Cardiac muscle cell (in vitro differentiated cells and primary cell): ENCODE results near the gene CA10. TPM values are rescaled to one million over a fixed set of nuclear protein-coding genes. Genes with fewer than 3 reads are reported as not detected.

ENCODE experiments used
- DNase-seq, 2 donors: peaks; one replicate each; pipeline versions ENCODE4 v3.0.0 to v3.0.0-alpha.2; 2010 to 2017; ENCODE audit warnings: low read depth in 1 of 2, low spot score in 1 of 2
- H3K27ac ChIP-seq: fragments of 200-600 bp; sonication (generic); 2 replicates; pipeline ENCODE4 v1.5.1; 2016
- H3K27me3 ChIP-seq: fragments of 200-600 bp; sonication (generic); 2 replicates; pipeline ENCODE4 v1.6.0; 2016; ENCODE audit warnings: control low read depth
- H3K36me3 ChIP-seq: fragments of 200-600 bp; sonication (generic); 2 replicates; pipeline ENCODE4 v1.5.1; 2016; ENCODE audit warnings: control low read depth
- H3K4me1 ChIP-seq: fragments of 200-600 bp; sonication (generic); 2 replicates; pipeline ENCODE4 v1.8.1; 2017; ENCODE audit warnings: low read depth, mild to moderate bottlenecking, mixed run types
- H3K4me3 ChIP-seq: fragments of 200-600 bp; sonication (generic); 2 replicates; pipeline ENCODE4 v1.5.1; 2016; ENCODE audit warnings: mild to moderate bottlenecking
- H3K9me3 ChIP-seq: fragments of 200-600 bp; sonication (generic); 2 replicates; pipeline ENCODE4 v1.5.1; 2017; ENCODE audit warnings: low read depth, mild to moderate bottlenecking, control low read depth
- CTCF ChIP-seq: IDR thresholded peaks from 2 replicates; pipeline ENCODE4 v1.5.1; 2012; ENCODE audit warnings: low read depth, mild to moderate bottlenecking, low read length
- polyA plus RNA-seq: library from polyadenylated mRNA; unstranded; fragments of >200 nt; fragmentation: Nextera tagmentation; extraction: Ambion mirVana; gene quantifications from 2 replicates; pipeline ENCODE4 v1.2.1, GENCODE V29; 2016
- total RNA-seq: library from RNA; depleted of rRNA; stranded (reverse); fragments of >200 nt; gene quantifications from 2 replicates; pipeline ENCODE4 v1.2.3, GENCODE V29; 2016

CA10 gene
- total and polyA plus RNA-seq, 2 experiments from 2014 or later, result not detected

DNA sequence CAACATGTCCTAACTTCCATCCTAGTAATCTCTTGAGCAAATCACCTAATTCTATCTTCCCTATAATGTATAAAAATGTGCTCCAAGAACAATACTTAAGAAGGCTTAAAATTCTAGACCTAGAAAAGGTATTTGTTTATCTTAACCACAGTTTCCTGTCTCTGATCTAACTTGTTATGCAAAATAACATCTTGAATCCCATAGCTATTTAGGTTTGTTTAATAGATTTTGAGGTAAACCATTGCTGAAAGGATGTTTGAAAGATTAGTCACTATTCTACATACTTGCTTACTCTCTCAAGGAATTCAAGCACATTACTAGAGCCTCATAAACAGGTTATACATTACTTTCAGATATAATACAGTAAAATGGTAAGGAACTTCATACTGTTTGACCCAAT, 13.0 kb downstream of the CA10 start:
- Histone ChIP-seq H3K9me3 (no peaks in the 10 kb centered on the region), H3K4me3 (no peak overlapping the region), H3K36me3 (no peaks in the 10 kb centered on the region), H3K27me3 (peaks cover 4% of the 10 kb centered on the region), H3K4me1 (no peaks in the 10 kb centered on the region), H3K27ac (no peak overlapping the region)
- no peak for TF ChIP-seq CTCF
- DNase-seq, result no peak

GRCh38 chr17:52143542-52143941, 15.0 kb downstream of the CA10 start:
- H3K36me3 ChIP-seq, result no peaks in the 10 kb centered on the region
- H3K4me3 ChIP-seq, result no peak overlapping the region
- no peaks in the 10 kb centered on the region for H3K27me3 ChIP-seq
- no peaks in the 10 kb centered on the region for H3K4me1 ChIP-seq
- no peak for DNase-seq
- no peak for TF ChIP-seq CTCF
- no peak overlapping the region for H3K27ac ChIP-seq
- H3K9me3 ChIP-seq, result no peaks in the 10 kb centered on the region

DNA sequence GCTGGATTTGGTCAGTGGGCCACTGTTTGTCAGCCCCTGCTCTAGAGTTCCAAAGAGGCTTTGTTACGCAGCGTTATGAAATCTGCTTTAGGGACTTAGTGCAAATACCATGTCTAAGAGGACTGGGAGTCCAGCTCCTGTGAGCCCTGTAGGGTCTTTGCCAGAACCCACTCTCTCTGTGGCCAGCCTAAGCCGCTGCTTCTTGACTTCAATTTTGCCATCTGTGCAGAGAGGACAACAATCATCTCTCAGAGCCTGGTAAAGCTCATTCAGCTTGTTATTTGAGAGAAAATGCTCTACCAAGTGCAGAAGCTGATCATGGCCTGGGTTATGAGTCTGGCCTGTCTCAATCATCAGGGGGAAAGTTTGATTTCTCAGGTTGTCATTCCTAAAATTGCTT, 17.9 kb downstream of the CA10 start:
- Histone ChIP-seq H3K4me1 (peaks cover 5% of the 10 kb centered on the region), H3K9me3 (no peaks in the 10 kb centered on the region), H3K27ac (no peak overlapping the region), H3K27me3 (no peaks in the 10 kb centered on the region), H3K4me3 (no peak overlapping the region), H3K36me3 (no peaks in the 10 kb centered on the region)
- no peak for TF ChIP-seq CTCF
- no peak for DNase-seq

GRCh38 chr17:52138752-52139151, 19.8 kb downstream of the CA10 start:
- H3K4me3 ChIP-seq, result no peak overlapping the region
- H3K27ac ChIP-seq, result no peak overlapping the region
- peaks cover 5% of the 10 kb centered on the region for H3K4me1 ChIP-seq
- no peak for DNase-seq
- H3K36me3 ChIP-seq, result no peaks in the 10 kb centered on the region
- no peaks in the 10 kb centered on the region for H3K9me3 ChIP-seq
- no peaks in the 10 kb centered on the region for H3K27me3 ChIP-seq
- TF ChIP-seq CTCF, result no peak

DNA sequence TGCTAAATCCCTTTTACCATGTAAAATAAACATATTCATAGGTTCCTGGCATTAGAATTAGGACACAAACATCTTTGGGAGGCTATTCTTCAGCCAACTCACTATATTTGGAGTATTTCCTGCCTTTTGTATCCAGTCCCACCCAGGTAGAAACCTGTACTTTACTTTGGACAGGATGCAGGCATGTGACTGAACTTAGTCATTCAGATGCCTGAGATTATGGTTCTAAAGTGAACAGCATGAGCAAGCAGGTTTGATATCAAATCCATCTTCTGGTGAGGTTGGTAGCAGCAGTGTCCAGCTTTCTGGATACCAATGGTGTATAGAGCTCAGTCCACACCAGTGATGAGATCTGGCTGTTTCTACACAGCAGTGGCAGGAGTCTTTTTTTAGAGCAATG, 20.2 kb downstream of the CA10 start:
- no peaks in the 10 kb centered on the region for H3K27me3 ChIP-seq
- no peak for TF ChIP-seq CTCF
- H3K27ac ChIP-seq, result no peak overlapping the region
- no peaks in the 10 kb centered on the region for H3K9me3 ChIP-seq
- H3K4me1 ChIP-seq, result peaks cover 5% of the 10 kb centered on the region
- H3K36me3 ChIP-seq, result no peaks in the 10 kb centered on the region
- H3K4me3 ChIP-seq, result no peak overlapping the region
- no peak for DNase-seq

- Histone ChIP-seq H3K4me3 (no peak overlapping the region), H3K36me3 (no peaks in the 10 kb centered on the region), H3K27ac (no peak overlapping the region), H3K27me3 (no peaks in the 10 kb centered on the region), H3K9me3 (no peaks in the 10 kb centered on the region), H3K4me1 (peaks cover 5% of the 10 kb centered on the region)
- no peak for TF ChIP-seq CTCF
- DNase-seq, result no peak
These were observed 22.3 kb downstream of the CA10 start for GRCh38 chr17:52136166-52136565.
